GM19025 (cell line): Measurements from ENCODE around the gene ZNF316.
"Not testable (repeated sequence)": the region's sequence is repeated elsewhere in the genome, so short reads cannot be mapped to it uniquely, and the experiment has no call there.

Source experiments
- ATAC-seq: cut with Tn5 transposase; IDR thresholded peaks from one replicate; pipeline ENCODE4 v1.9.1; 2021; ENCODE audit warnings: mild to moderate bottlenecking, low read depth, moderate library complexity; ENCODE audit not compliant: unreplicated experiment

The ZNF316 gene

DNA sequence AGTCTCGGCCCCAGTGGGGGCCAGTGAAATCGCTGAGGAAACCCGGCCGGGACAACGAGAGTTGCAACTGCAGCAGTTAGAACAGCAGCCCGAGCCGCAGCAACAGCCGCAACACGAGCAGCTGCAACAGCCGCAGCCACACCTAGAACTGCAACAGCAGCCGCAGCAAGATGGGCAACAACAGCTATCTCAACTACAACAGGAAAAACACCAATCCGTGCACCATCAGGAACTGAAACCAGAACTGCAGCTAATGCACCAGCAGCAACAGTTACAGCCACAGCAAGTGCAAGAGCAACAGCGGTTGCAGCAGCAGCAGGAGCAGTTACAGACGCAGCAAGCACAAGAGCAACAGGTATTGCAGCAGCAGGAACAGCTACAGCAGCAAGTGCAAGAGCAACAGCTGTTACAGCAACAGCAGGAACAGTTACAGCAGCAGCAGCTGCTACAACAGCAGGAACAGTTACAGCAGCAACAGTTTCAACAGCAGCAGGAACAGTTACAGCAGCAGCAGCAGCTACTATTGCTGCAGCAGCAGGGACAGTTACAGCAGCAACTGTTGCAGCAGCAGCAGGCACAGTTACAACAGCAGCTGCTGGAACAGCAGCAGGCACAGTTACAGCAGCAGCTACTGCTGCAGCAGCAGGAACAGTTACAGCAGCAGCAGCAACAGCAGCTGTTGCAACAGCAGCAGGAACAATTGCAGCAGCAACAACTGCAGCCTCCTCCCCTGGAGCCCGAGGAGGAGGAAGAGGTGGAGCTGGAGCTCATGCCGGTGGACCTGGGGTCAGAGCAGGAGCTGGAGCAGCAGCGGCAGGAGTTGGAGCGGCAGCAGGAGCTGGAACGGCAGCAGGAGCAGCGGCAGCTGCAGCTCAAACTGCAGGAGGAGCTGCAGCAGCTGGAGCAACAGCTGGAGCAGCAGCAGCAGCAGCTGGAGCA, 15.7 kb upstream of the ZNF316 start:
- ATAC-seq: no peak

DNA sequence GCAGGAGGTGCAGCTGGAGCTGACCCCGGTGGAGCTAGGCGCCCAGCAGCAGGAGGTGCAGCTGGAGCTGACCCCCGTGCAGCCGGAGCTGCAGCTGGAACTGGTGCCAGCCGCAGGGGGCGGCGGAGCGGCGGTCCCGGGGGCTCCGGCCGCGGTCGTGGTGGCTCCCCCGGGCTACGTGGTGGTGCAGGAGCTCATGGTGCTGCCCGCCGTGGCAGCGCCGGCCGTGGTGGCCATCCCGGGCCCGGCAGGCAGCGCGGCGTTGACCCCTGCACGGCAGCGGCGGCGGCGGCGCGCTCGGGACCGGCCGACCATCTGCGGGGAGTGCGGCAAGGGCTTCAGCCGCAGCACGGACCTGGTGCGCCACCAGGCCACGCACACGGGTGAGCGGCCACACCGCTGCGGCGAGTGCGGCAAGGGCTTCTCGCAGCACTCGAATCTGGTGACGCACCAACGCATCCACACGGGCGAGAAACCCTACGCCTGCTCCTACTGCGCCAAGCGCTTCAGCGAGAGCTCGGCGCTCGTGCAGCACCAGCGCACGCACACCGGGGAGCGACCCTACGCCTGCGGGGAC, 14.9 kb upstream of the ZNF316 start:
- no peak for ATAC-seq

DNA sequence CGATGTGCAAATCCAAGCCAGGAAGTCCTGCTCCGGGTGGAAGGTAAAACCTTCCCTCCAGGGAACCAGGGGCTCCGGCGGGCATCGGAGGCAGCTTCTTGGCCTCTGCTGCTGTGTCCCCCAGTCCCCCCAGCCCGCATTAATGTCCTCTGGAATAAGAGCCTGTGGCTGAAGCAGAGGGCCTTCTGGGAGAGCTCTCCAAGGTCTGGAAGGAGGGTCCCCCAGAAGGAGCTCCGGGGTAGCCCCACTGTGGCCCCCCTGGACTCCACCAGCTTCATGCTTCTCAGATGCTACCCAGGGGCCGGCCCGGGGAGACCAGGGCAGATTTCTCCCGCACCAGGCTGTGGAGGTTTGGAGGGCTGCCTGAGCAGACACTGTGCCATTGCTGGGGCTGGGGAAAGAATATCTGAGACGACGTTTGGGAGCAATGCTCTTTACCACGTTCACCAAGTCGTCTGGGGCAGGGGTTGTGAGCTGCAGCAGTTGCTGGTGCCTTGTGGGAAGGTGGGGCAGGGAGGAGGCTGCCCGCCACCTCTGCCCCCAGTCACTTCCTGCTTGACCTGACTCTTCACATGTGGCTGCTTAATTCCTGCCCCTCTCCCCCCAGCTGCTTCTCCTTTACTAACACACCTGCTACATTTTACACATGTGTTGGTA, 13.4 kb upstream of the ZNF316 start:
- ATAC-seq: no peak

DNA sequence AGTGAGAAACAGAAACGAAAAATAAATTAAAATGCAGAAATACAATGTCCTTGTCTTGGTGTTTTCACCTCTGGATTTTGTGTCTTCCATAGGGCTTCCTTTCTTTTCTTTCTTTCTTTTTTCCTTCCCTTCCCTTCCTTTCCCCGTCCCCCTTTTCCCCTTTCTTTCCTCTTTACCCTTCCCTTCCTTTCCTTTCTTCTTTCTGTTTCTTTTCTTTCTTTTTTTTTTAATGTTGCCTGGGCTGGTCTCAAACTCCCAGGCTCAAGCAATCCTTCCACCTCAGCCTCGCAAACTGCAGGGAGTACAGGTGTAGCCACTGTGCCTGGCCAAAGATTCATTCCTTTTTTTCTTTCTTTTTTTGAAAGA, 12.9 kb upstream of the ZNF316 start:
- no peak for ATAC-seq

DNA sequence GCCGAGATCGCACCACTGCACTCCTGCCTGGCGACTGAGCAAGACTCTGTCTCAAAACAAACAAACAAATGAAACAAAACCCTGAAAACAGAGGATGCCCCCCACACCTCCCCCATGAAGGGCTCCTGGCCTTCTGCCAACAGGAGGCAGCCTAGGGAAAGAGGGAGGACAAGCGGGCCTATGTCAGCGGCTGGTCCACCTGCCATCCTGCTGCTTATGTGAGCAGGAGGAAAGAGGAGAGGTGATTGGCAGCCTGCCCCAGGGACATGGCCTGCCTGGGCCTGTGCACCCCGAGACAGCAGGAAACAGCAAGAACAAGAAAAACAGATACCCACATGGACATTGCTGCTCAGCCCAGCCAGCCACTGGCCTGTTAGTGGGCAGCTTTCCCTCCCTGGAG, 9.1 kb upstream of the ZNF316 start:
- no peak for ATAC-seq

DNA sequence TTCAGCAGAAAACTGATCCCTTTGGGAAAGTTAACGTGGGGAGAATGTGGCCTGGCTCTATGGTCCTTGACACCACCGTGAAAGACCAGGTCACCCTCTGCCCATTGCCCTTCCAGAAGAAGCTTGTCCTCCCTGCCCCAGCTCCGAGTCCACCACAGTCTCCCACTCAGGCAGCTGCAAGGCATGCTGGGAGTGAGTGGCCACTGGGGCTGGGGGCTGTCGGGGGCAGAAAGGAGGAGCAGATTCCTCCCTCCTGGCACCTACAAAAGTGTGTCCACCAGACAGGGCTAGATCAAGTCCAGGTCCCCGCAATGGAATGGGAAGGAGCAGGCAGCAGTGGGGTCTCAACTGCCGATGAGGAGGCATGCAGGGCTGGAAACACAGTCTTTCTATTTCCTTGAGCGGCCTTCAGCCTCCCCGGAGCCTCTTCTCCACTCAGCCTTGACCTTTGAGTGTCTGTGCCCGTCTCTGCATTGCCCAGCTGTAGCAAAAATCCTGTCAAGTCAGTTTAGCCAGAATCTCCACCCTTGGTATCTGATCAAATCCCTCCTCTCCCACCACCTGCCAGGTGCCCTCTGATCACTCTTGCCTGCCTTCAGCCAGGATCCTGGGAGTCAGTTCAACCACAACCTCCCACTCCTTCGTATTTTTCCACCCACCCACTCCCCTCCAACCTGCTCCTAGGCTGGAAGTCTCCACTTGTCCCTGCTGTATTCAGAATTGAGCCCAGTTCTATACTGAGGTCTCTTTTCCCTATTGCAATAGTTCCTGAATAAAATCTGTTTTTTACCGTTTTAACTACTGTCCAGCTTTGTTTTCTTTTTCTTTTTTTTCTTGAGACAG, 6.9 kb upstream of the ZNF316 start:
- no peak for ATAC-seq

DNA sequence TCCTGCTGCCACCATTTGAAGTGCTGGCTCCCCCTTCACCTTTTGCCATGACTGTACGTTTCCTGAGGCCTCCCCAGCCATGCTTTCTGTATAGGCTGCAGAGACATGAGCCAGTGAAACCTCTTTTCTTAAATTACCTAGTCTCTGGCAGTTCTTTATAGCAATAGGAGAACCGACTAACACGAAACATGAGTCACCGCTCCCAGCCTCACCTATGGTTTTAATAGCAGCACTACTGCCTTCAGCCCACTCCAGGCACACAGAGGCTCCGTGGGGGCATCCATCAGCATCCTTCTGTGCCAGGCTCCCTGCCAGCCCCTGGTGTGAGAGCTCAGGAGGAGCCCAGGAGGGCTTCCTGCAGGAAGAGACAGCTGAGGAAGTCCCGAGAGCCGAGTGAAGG, 5.5 kb upstream of the ZNF316 start:
- ATAC-seq: no peak

DNA sequence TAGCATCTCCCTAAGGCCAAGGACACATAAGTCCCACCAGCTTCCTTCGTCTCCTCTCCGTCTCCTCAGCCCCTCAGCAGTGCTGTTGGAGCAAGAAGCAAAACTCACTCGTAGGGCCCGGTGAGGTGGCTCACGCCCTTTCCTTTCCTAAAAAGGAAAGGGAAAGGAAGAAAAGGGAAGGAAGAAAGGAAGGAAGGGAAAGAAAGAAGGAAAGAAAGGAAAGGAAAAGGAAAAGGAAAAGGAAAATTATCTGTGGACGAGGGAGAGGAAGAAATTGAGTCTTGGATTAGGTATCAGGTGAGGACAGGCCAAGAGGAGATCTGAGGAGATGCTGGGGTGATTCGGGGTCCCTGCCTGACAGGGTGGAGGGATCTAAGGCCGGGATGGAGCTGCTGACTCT, 3.1 kb upstream of the ZNF316 start:
- no peak for ATAC-seq

DNA sequence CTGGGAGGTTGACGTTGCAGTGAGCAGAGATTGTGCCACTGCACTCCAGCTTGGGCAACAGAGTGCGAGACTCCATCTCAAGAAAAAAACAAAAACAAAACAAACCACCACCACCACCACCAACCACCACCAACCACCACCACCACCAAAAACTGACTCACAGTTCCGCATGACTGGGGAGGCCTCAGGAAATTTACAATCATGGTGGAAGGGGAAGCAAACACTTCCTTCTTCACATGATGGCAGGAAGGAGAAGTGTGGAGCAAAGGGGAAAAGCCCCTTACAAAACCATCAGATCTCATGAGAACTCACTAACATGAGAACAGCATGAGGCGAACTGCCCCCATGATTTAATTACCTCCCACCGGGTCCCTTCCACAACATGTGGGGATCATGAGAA, 2.1 kb upstream of the ZNF316 start:
- ATAC-seq: not testable (repeated sequence)

DNA sequence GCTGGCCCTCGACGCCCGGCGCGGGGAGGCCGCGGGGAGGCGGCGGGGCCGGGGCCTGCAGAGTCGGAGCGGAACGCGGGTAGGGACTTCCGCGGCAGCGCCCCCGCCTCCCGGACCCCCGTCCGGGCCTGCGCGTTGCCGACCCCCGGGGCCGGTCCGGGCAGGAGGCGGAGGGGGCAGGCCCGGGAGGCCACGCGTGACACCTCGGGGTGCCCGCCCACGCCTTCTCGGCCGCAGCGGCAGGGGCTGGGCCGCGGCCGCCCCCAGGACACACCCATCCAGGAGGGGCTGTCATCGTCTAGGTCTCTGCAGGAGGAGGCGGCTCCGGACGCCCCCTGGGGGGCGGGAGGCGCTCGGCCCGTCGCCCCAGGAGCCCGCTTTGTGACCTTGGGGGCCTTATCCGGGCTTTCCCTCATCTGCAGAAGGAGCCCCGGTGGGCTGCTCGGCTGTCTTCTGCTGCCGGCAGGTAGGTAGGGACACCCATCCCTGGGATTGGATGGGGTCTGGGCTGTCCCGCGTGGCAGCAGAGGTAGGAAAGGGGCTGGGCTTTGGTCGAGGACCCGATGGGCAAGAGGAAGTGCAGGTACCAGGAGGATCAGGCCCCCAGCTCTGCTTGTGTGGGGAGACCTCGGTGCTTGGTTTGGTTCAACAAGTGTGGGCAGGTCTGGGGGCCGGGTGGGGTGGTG, 569 bp downstream of the ZNF316 start:
- ATAC-seq: peak; percentile 73

DNA sequence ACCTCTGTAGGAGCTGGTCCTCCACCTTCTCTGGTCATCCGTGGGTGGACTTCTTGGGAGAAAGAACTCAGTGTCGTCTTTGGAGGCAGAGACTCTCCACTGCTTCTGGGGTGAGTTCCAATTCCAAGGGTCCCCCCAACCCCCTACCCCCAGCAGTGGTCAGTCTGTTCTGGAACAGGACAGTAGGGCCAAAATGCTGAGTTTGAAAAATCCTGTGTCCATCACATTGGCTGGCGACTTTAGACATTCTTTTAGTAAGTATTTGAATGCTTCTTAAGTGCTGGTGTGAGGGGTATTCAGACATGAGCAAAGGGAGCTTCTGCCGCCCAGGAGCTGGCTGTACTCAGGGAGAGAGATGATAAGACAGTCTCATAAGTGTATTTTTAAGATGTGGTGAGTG, 1.9 kb downstream of the ZNF316 start:
- no peak for ATAC-seq

DNA sequence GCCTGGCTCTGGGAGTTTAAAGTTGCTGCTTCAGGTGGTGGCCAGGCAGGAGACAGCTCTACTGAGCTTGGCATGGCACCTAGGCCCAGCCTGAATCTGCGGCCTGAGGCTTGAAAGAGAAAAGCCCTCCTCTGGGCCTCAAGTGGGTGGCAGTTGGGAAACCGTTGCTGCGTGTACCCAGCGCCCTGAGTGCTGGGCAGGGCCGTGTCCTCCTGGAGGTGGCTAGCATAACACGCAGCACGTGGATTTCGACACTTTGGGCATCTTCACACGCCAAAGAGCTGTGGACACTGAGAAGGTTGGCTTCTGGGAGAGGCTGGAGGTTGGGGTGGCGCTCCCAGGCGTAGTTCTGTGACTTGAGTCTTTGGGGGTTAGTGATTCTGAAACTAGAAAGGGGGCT, 2.5 kb downstream of the ZNF316 start:
- ATAC-seq: no peak

DNA sequence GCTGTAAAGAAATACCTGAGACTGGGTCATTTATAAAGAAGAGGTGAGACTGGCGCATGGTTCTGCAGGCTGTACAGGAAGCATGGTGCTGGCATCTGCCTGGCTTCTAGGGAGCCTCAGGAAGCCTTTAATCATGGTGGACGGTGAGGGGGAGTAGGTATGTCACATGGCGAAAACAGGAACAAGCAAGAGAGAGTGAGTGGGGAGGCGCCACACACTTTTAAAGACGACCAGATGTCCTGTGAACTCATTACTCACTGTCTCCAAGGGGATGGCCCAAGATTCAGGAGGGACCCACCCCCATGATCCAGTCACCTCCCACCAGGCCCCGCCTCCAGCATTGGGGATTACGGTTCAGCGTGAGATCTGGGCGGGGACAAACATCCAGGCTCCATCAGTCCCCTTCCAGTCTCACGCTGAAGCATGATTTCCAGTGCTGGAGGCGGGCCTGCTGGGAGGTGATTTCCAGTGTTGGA, 3.2 kb downstream of the ZNF316 start:
- no peak for ATAC-seq

DNA sequence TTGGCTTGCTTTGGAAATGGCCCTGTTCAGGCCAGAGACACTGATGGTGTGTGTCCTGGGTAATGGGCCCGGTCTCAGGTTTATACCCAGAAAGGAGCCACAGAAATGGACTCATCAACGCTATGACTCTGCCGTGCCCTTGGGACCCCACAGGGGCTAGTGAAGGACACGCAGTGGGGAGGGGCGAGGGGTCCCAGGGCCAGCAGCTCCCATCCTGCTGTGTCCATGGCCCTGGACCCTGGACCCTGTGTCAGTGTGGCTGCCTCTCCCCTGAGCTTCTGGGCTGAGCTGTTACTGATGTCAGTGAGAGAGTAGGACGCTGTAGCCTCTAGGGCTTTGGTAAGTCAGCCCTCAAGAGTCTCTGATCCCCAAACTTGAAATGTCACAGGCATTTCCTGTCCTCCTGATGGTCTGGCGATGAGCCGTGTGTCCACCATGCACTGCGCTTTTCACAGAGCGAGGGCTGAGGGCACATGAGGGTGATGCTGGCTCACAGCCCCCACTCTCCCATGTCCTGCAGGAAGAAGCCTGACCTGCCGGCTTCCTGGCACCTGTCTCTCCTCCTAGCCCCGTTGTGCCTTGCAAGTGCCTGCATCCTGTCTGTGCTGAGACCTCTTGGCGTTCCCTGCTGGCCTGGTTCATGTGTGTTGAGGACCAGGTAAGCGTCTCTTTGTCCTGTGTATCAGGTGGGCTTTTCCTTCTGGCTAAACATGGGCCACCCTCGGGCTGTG, 4.4 kb downstream of the ZNF316 start:
- no peak for ATAC-seq

DNA sequence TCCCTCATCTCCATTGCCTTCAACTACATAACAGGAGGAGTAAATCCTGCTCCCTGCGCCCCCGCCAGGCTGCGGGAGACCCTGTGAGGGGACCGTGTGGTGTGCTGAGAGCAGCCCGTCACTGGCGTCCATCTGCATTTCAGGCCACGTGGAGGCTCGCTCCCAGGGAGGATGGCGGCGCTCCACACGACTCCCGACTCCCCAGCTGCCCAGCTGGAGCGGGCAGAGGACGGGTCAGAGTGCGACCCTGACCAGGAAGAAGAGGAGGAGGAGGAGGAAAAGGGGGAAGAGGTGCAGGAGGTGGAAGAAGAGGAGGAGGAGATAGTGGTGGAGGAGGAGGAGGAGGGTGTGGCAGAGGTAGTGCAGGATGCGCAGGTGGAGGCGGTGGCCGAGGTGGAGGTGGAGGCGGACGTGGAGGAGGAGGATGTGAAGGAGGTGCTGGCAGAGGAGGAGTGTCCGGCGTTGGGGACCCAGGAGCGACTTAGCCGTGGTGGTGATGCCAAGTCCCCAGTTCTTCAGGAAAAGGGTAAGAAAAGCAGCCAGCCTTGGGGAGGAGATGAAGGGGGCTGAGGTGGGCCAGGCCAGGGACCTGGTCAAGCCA, 5.2 kb downstream of the ZNF316 start:
- no peak for ATAC-seq

DNA sequence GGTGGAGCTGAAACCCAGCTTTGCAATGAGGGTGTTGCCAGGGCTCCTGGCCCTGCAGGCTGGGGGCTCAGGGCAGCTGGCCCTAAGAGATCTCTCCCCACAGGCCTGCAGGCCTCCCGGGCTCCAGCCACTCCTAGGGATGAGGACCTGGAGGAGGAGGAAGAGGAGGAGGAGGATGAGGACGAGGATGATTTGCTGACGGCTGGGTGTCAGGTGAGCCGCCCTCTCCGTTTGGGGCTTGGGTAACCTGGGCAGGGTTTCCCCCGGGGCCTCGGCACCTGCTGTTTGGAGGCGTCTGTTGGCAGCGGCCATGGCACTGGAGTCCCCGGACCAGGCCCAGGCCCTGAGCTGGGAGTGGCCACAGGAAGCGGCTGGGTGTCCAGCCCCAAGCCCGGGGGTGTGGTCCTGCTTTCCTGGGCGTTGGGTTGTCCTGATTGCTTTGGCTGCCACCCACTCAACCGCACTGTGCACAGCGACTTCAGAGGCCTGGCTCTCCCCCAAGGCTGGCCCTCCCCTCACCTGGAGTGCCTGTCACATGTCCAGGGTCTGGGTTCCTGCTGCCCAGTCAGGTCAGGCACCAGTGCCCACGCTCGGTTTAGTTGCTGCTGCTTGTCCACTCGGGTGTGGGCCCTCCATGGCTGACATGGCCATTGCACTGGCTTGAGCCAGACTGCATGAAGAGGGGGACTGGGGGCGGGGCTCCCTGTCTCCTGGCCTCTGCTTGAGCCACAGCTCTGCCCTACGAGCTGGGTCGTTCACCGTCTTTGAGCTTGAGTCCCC, 5.9 kb downstream of the ZNF316 start:
- no peak for ATAC-seq

DNA sequence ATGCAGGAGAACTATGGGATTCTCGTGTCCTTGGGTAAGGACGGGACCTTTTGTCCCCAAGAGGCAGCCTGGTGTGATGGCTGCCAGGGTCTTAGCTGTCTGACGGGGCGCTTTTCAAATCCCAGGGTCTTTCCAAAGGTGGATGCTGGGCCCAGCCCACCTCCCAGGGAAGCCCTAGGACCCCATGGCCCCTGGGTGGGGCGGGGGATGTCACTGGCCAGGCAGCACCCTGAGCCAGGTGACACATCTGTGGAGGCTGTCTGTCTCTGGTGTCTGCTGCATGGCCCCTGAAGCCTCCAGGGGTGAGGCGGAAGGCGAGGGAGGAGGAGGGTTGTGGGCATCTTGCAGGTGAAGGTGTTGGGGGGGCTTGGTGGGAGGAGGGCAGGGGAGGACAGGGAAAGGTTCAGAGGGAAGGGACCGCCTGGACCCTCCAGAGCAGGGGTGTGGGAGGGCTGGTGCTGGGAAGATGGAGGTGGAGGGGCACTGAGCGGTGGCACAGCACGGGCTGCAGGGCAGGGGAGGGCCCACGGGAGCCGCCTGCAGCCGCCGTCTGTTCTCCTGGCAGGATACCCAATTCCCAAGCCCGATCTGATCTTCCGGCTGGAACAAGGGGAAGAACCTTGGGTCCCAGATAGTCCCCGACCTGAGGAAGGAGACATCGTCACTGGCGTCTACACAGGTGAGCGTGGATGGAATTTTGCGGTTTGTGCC, 7.0 kb downstream of the ZNF316 start:
- no peak for ATAC-seq

DNA sequence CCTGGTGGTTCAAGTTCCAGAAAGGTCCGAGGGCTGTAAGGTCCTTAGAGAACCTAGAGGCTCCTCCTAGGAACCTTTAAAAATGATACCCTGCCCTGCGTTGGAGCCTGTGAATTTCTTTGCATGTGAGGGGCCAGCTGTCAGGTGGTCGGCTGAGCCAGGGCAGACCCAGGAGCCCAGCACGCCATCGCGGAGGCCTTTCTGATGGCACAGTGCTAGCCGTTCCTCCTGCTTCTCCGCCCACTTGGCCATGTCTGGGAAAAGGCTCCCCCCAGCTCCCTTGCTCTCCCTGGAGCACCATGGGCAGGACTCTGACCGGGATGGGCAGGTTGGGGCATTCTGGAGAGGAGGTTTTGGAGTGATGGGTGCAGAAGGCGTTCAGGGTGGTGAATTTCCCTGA, 7.6 kb downstream of the ZNF316 start:
- no peak for ATAC-seq
